ENCODE results near the gene GCA.
A peak's percentile ranks its signal among the peaks of the same experiment; 100 is the strongest.

GCA gene

GRCh38 chr2:162342841-162343240 is 1.1 kb upstream of the GCA start:
- Histone ChIP-seq H3K4me3 (ENCODE audit: low read length in 2 of 2) (no peak overlapping the region), H2BK12ac (ENCODE audit: low read length) (no peak overlapping the region), H2AFZ (ENCODE audit: low read length) (no peak overlapping the region), H2BK5ac (ENCODE audit: low read length) (no peak overlapping the region), H3K79me1 (ENCODE audit: low read depth, low read length) (peaks cover 1% of the 10 kb centered on the region), H2BK120ac (ENCODE audit: low read depth, low read length) (no peak overlapping the region), H3K18ac (ENCODE audit: low read length) (no peak overlapping the region), H2AK5ac (ENCODE audit: low read depth, low read length) (no peak overlapping the region), H3K23ac (ENCODE audit: low read depth, low read length, poor library complexity) (no peak overlapping the region), H3K27me3 (ENCODE audit: control insufficient read depth in 3 of 3, insufficient read depth in 3 of 3, low read depth in 1 of 3, low read length in 3 of 3) (no peaks in the 10 kb centered on the region), H3K4ac (ENCODE audit: low read length) (no peak overlapping the region), H3K4me2 (ENCODE audit: insufficient read depth, low read length, poor library complexity, severe bottlenecking) (no peak overlapping the region), H3K36me3 (replicated peaks in 1 of 2; ENCODE audit: control insufficient read depth in 2 of 2, insufficient read depth in 2 of 2, low read length in 2 of 2) (no peaks in the 10 kb centered on the region), H4K8ac (ENCODE audit: low read depth, low read length) (no peak overlapping the region), H3K27ac (replicated peaks; ENCODE audit: low read length) (no peak overlapping the region), H2BK15ac (ENCODE audit: low read length) (no peak overlapping the region), H3K9ac (ENCODE audit: low read depth, low read length, poor library complexity) (no peak overlapping the region), H4K91ac (ENCODE audit: low read depth, low read length, poor library complexity) (no peak overlapping the region), H3K14ac (ENCODE audit: low read length) (no peak overlapping the region), H3K4me1 (ENCODE audit: control insufficient read depth in 2 of 2, insufficient read depth in 1 of 2, low read depth in 1 of 2, low read length in 2 of 2) (peaks cover 0 to 1% of the 10 kb centered on the region in 2 donors), H3K9me3 (replicated peaks in 1 of 2; ENCODE audit: control insufficient read depth in 2 of 2, insufficient read depth in 1 of 2, low read depth in 1 of 2, low read length in 2 of 2) (no peaks in the 10 kb centered on the region)
- no peak for DNase-seq (ENCODE audit: low spot score)
- no CpG with 5 or more reads among the region's 2 CpGs for WGBS, 2 donors (ENCODE audit: extremely low coverage in 2 of 2, insufficient read length in 2 of 2, insufficient replicate concordance in 1 of 2)

- Histone ChIP-seq H3K4me1 (ENCODE audit: control insufficient read depth in 2 of 2, insufficient read depth in 1 of 2, low read depth in 1 of 2, low read length in 2 of 2) (peaks cover 0 to 1% of the 10 kb centered on the region in 2 donors), H3K18ac (ENCODE audit: low read length) (no peak overlapping the region), H2AK5ac (ENCODE audit: low read depth, low read length) (no peak overlapping the region), H3K23ac (ENCODE audit: low read depth, low read length, poor library complexity) (no peak overlapping the region), H3K4ac (ENCODE audit: low read length) (no peak overlapping the region), H2AFZ (ENCODE audit: low read length) (peak overlapping the region; percentile 95), H3K9ac (ENCODE audit: low read depth, low read length, poor library complexity) (no peak overlapping the region), H2BK15ac (ENCODE audit: low read length) (no peak overlapping the region), H3K36me3 (replicated peaks in 1 of 2; ENCODE audit: control insufficient read depth in 2 of 2, insufficient read depth in 2 of 2, low read length in 2 of 2) (no peaks in the 10 kb centered on the region), H3K4me3 (ENCODE audit: low read length in 2 of 2) (peak overlapping the region; percentile 27 to 89), H4K91ac (ENCODE audit: low read depth, low read length, poor library complexity) (no peak overlapping the region), H3K27me3 (ENCODE audit: control insufficient read depth in 3 of 3, insufficient read depth in 3 of 3, low read depth in 1 of 3, low read length in 3 of 3) (no peaks in the 10 kb centered on the region), H2BK5ac (ENCODE audit: low read length) (no peak overlapping the region), H3K9me3 (replicated peaks in 1 of 2; ENCODE audit: control insufficient read depth in 2 of 2, insufficient read depth in 1 of 2, low read depth in 1 of 2, low read length in 2 of 2) (no peaks in the 10 kb centered on the region), H3K79me1 (ENCODE audit: low read depth, low read length) (peaks cover 1% of the 10 kb centered on the region), H2BK120ac (ENCODE audit: low read depth, low read length) (no peak overlapping the region), H2BK12ac (ENCODE audit: low read length) (no peak overlapping the region), H3K27ac (replicated peaks; ENCODE audit: low read length) (no peak overlapping the region), H3K14ac (ENCODE audit: low read length) (no peak overlapping the region), H3K4me2 (ENCODE audit: insufficient read depth, low read length, poor library complexity, severe bottlenecking) (peak overlapping the region; percentile 37), H4K8ac (ENCODE audit: low read depth, low read length) (no peak overlapping the region)
- no peak for DNase-seq (ENCODE audit: low spot score)
- WGBS, 2 donors (ENCODE audit: extremely low coverage in 2 of 2, insufficient read length in 2 of 2, insufficient replicate concordance in 1 of 2) = no CpG with 5 or more reads among the region's 4 CpGs
Observed at GRCh38 chr2:162343492-162343823, 474 bp upstream of the GCA start.

- Histone ChIP-seq H2BK15ac (ENCODE audit: low read length) (no peak overlapping the region), H2BK5ac (ENCODE audit: low read length) (no peak overlapping the region), H3K27ac (replicated peaks; ENCODE audit: low read length) (no peak overlapping the region), H3K4me3 (ENCODE audit: low read length in 2 of 2) (peak overlapping the region; percentile 89 to 99), H3K79me1 (ENCODE audit: low read depth, low read length) (peaks cover 1% of the 10 kb centered on the region), H2AFZ (ENCODE audit: low read length) (peak overlapping the region; percentile 95), H2BK12ac (ENCODE audit: low read length) (no peak overlapping the region), H3K23ac (ENCODE audit: low read depth, low read length, poor library complexity) (no peak overlapping the region), H4K91ac (ENCODE audit: low read depth, low read length, poor library complexity) (no peak overlapping the region), H2BK120ac (ENCODE audit: low read depth, low read length) (no peak overlapping the region), H3K18ac (ENCODE audit: low read length) (no peak overlapping the region), H4K8ac (ENCODE audit: low read depth, low read length) (no peak overlapping the region), H3K4ac (ENCODE audit: low read length) (no peak overlapping the region), H3K9me3 (replicated peaks in 1 of 2; ENCODE audit: control insufficient read depth in 2 of 2, insufficient read depth in 1 of 2, low read depth in 1 of 2, low read length in 2 of 2) (no peaks in the 10 kb centered on the region), H3K4me2 (ENCODE audit: insufficient read depth, low read length, poor library complexity, severe bottlenecking) (peak overlapping the region; percentile 60), H3K4me1 (ENCODE audit: control insufficient read depth in 2 of 2, insufficient read depth in 1 of 2, low read depth in 1 of 2, low read length in 2 of 2) (peaks cover 0 to 1% of the 10 kb centered on the region in 2 donors), H2AK5ac (ENCODE audit: low read depth, low read length) (no peak overlapping the region), H3K36me3 (replicated peaks in 1 of 2; ENCODE audit: control insufficient read depth in 2 of 2, insufficient read depth in 2 of 2, low read length in 2 of 2) (no peaks in the 10 kb centered on the region), H3K9ac (ENCODE audit: low read depth, low read length, poor library complexity) (no peak overlapping the region), H3K27me3 (ENCODE audit: control insufficient read depth in 3 of 3, insufficient read depth in 3 of 3, low read depth in 1 of 3, low read length in 3 of 3) (no peaks in the 10 kb centered on the region), H3K14ac (ENCODE audit: low read length) (no peak overlapping the region)
- WGBS, 2 donors (ENCODE audit: extremely low coverage in 2 of 2, insufficient read length in 2 of 2, insufficient replicate concordance in 1 of 2) = no CpG with 5 or more reads among the region's 8 CpGs
- DNase-seq (ENCODE audit: low spot score) = no peak
Observed at GRCh38 chr2:162344617-162344950, 652 bp downstream of the GCA start.

GRCh38 chr2:162365392-162365791 is 21.5 kb downstream of the GCA start:
- no peak overlapping the region for H3K18ac ChIP-seq (ENCODE audit: low read length)
- H3K79me1 ChIP-seq (ENCODE audit: low read depth, low read length) = no peaks in the 10 kb centered on the region
- H3K4ac ChIP-seq (ENCODE audit: low read length) = no peak overlapping the region
- no peak overlapping the region for H3K23ac ChIP-seq (ENCODE audit: low read depth, low read length, poor library complexity)
- WGBS, 2 donors (ENCODE audit: extremely low coverage in 2 of 2, insufficient read length in 2 of 2, insufficient replicate concordance in 1 of 2) = no CpG with 5 or more reads among the region's 2 CpGs
- H2AK5ac ChIP-seq (ENCODE audit: low read depth, low read length) = no peak overlapping the region
- H3K4me2 ChIP-seq (ENCODE audit: insufficient read depth, low read length, poor library complexity, severe bottlenecking) = no peak overlapping the region
- no peaks in the 10 kb centered on the region for H3K36me3 ChIP-seq (replicated peaks in 1 of 2; ENCODE audit: control insufficient read depth in 2 of 2, insufficient read depth in 2 of 2, low read length in 2 of 2)
- no peak overlapping the region for H3K27ac ChIP-seq (replicated peaks; ENCODE audit: low read length)
- no peak overlapping the region for H2BK15ac ChIP-seq (ENCODE audit: low read length)
- H4K8ac ChIP-seq (ENCODE audit: low read depth, low read length) = no peak overlapping the region
- no peaks in the 10 kb centered on the region for H3K27me3 ChIP-seq (ENCODE audit: control insufficient read depth in 3 of 3, insufficient read depth in 3 of 3, low read depth in 1 of 3, low read length in 3 of 3)
- H3K4me1 ChIP-seq (ENCODE audit: control insufficient read depth in 2 of 2, insufficient read depth in 1 of 2, low read depth in 1 of 2, low read length in 2 of 2) = no peaks in the 10 kb centered on the region
- H3K9me3 ChIP-seq (replicated peaks in 1 of 2; ENCODE audit: control insufficient read depth in 2 of 2, insufficient read depth in 1 of 2, low read depth in 1 of 2, low read length in 2 of 2) = no peaks in the 10 kb centered on the region
- H4K91ac ChIP-seq (ENCODE audit: low read depth, low read length, poor library complexity) = no peak overlapping the region
- H3K4me3 ChIP-seq (ENCODE audit: low read length in 2 of 2) = no peak overlapping the region
- DNase-seq (ENCODE audit: low spot score) = no peak
- H3K14ac ChIP-seq (ENCODE audit: low read length) = no peak overlapping the region
- no peak overlapping the region for H2BK5ac ChIP-seq (ENCODE audit: low read length)
- no peak overlapping the region for H3K9ac ChIP-seq (ENCODE audit: low read depth, low read length, poor library complexity)
- H2AFZ ChIP-seq (ENCODE audit: low read length) = no peak overlapping the region
- H2BK120ac ChIP-seq (ENCODE audit: low read depth, low read length) = no peak overlapping the region
- H2BK12ac ChIP-seq (ENCODE audit: low read length) = no peak overlapping the region

Data from neuronal stem cell (in vitro differentiated cells).